DOHH2 (cell line): ENCODE data around the gene LAMA2.

Experiments
- EZH2phosphoT487 ChIP-seq: fragments of 200-600 bp; sonication (generic); IDR thresholded peaks from 2 replicates; pipeline ENCODE4 v1.6.1; 2017; ENCODE audit warnings: borderline replicate concordance, mild to moderate bottlenecking, antibody characterized with exemption, low read length, moderate library complexity, mixed read lengths
- TF ChIP-seq, protein P1 (sequence below): fragments of 200-600 bp; sonication (generic); IDR thresholded peaks from one replicate; pipeline ENCODE4 v1.5.1; 2014; ENCODE audit warnings: antibody characterized with exemption, mild to moderate bottlenecking, low read depth, low read length; ENCODE audit not compliant: poor library complexity, severe bottlenecking

DNA sequence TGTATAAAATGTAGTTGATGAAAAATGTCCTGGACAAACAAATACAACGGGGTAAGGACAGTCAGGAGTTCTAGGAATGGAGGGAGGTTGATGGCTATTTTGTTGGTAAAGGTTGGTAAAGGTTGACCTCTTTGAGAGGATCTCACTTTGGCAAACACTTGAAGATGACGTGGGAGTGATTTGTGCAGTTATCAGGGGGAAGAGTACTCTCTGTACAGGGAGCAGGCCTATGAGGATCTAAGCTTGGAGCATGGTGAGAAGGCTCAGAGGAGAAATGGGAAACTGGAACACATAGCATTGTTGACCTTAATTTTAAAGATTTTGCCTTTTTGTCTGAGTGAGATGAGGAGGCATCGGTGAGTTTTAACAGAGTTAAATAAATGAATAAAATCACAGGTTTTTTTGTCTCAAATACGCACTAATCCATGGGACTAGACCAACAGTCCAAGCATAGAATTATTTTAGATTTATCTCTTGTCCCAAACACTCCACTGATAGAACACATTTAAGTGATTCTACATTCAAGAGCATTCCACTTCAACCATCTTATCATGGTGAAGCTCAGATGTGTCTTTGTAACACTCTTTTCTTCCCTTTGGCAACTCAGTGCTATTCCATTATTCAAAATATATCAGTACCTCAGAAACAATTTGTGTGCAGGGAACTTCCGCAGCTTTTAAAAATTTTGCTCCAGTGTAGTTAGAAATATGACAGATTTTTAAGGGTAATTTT lies 5.7 kb downstream of the LAMA2 start:
- TF ChIP-seq, protein P1, sequence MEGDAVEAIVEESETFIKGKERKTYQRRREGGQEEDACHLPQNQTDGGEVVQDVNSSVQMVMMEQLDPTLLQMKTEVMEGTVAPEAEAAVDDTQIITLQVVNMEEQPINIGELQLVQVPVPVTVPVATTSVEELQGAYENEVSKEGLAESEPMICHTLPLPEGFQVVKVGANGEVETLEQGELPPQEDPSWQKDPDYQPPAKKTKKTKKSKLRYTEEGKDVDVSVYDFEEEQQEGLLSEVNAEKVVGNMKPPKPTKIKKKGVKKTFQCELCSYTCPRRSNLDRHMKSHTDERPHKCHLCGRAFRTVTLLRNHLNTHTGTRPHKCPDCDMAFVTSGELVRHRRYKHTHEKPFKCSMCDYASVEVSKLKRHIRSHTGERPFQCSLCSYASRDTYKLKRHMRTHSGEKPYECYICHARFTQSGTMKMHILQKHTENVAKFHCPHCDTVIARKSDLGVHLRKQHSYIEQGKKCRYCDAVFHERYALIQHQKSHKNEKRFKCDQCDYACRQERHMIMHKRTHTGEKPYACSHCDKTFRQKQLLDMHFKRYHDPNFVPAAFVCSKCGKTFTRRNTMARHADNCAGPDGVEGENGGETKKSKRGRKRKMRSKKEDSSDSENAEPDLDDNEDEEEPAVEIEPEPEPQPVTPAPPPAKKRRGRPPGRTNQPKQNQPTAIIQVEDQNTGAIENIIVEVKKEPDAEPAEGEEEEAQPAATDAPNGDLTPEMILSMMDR, result no peak
- TF ChIP-seq EZH2phosphoT487, result no peak
